Peyer's patch (tissue), 4 donors: ENCODE results near the gene RAB25. TPM values are rescaled to one million over a fixed set of nuclear protein-coding genes. Genes with fewer than 3 reads are reported as not detected.

Experiments
- DNase-seq, 3 donors: peaks; one replicate each; pipeline ENCODE4 v3.0.0-alpha.2; 2017 to 2019
- H3K27ac ChIP-seq, 4 donors: fragments of 200-600 bp; sonication (generic); one replicate each; pipeline ENCODE4 v1.5.1; 2016 to 2019
- H3K27me3 ChIP-seq, 2 donors: fragments of 200-600 bp; sonication (generic); one replicate each; pipeline ENCODE4 v1.5.1; 2019
- H3K36me3 ChIP-seq, 3 donors: fragments of 200-600 bp; sonication (generic); one replicate each; pipeline ENCODE4 v1.5.1; 2016 to 2019
- H3K4me1 ChIP-seq, 4 donors: fragments of 200-600 bp; sonication (generic); one replicate each; pipeline ENCODE4 v1.5.1; 2016 to 2019
- H3K4me3 ChIP-seq, 4 donors: fragments of 200-600 bp; sonication (generic); 1 replicate in 3 of 4; 2 replicates in 1 of 4; pipeline ENCODE4 v1.5.1; 2016 to 2019; ENCODE audit warnings: mild to moderate bottlenecking in 1 of 4
- H3K9me3 ChIP-seq, 4 donors: fragments of 200-600 bp; sonication (generic); one replicate each; pipeline ENCODE4 v1.5.1; 2016 to 2019; ENCODE audit warnings: mild to moderate bottlenecking in 1 of 4
- CTCF ChIP-seq, 6 experiments: fragments of 450-650 bp in 4 of 6; fragments of 200-600 bp in 2 of 6; sonication (generic) in 1 of 6; IDR thresholded peaks; one replicate each; pipeline ENCODE4 v1.5.1; 2017 to 2019; ENCODE audit warnings: antibody characterized with exemption in 6 of 6, mild to moderate bottlenecking in 3 of 6, moderate library complexity in 1 of 6
- POLR2A ChIP-seq, 2 donors: fragments of 450-650 bp; IDR thresholded peaks; one replicate each; pipeline ENCODE4 v1.5.1; 2017; ENCODE audit warnings: antibody characterized with exemption in 2 of 2, mild to moderate bottlenecking in 2 of 2, moderate library complexity in 2 of 2
- total RNA-seq, 4 donors: library from RNA; depleted of rRNA; stranded (reverse); fragments of >200 nt; gene quantifications; one replicate each; pipeline ENCODE4 v1.1.0, GENCODE V29; 2016

Gene RAB25
- total RNA-seq, 4 donors from 2014 or later = 96.6 to 188 (median 146) TPM

- Histone ChIP-seq H3K36me3 (peaks cover 0 to 10% (median 0%) of the 10 kb centered on the region in 3 donors), H3K27me3 (no peaks in the 10 kb centered on the region), H3K4me1 (peaks cover 0 to 21% (median 5%) of the 10 kb centered on the region in 4 donors), H3K27ac (peak overlapping the region; percentile 89 to 96 (median 90)), H3K4me3 (peak overlapping the region; percentile 75 to 90 (median 78)), H3K9me3 (no peaks in the 10 kb centered on the region)
- DNase-seq = peak; percentile 68 to 81 (median 78)
- TF ChIP-seq POLR2A (IDR thresholded peaks at IDR 0.05) (no peak), CTCF (IDR thresholded peaks at IDR 0.05) (peak in 3 of 6 experiments; percentile 17 to 36 (median 26))
Observed at GRCh38 chr1:156052862-156053767, 7.8 kb upstream of the RAB25 start.

- Histone ChIP-seq H3K4me1 (peaks cover 0 to 21% (median 5%) of the 10 kb centered on the region in 4 donors), H3K27me3 (no peaks in the 10 kb centered on the region), H3K36me3 (peaks cover 0 to 14% (median 0%) of the 10 kb centered on the region in 3 donors), H3K27ac (peak within 1 kb of the TSS; percentile 89 to 96 (median 90)), H3K4me3 (peak within 1 kb of the TSS; percentile 75 to 90 (median 78)), H3K9me3 (no peaks in the 10 kb centered on the region)
- DNase-seq = peak; percentile 84 to 93 (median 92)
- TF ChIP-seq CTCF (IDR thresholded peaks at IDR 0.05) = peak; percentile 35 to 77 (median 58)
- peak in 1 of 2 donors; percentile 36 for TF ChIP-seq POLR2A (IDR thresholded peaks at IDR 0.05)
Observed at GRCh38 chr1:156053768-156054499, 7.0 kb upstream of the RAB25 start, which contains the start of gene UBQLN4. TSS of gene UBQLN4 (minus strand) at chr1:156053798. CDS start at chr1:156053701, 97 bp downstream.

GRCh38 chr1:156054500-156055280 is 6.3 kb upstream of the RAB25 start, which contains the start of gene LAMTOR2:
TSS of gene LAMTOR2 (plus strand) at chr1:156054782. CDS start at chr1:156054890, 108 bp downstream.
- TF ChIP-seq POLR2A (IDR thresholded peaks at IDR 0.05) (peak in 1 of 2 donors; percentile 65), CTCF (IDR thresholded peaks at IDR 0.05) (peak in 2 of 6 experiments; percentile 3 to 13)
- Histone ChIP-seq H3K36me3 (peaks cover 0 to 9% (median 0%) of the 10 kb centered on the region in 3 donors), H3K9me3 (no peaks in the 10 kb centered on the region), H3K27ac (peak within 1 kb of the TSS; percentile 89 to 96 (median 90)), H3K4me3 (peak within 1 kb of the TSS; percentile 75 to 90 (median 78)), H3K27me3 (no peaks in the 10 kb centered on the region), H3K4me1 (peaks cover 0 to 21% (median 5%) of the 10 kb centered on the region in 4 donors)
- DNase-seq = peak; percentile 98 to 99 (median 98)

- Histone ChIP-seq H3K9me3 (no peaks in the 10 kb centered on the region), H3K4me1 (peaks cover 0 to 21% (median 5%) of the 10 kb centered on the region in 4 donors), H3K4me3 (peak overlapping the region; percentile 75 to 90 (median 78)), H3K36me3 (peaks cover 0 to 6% (median 0%) of the 10 kb centered on the region in 3 donors), H3K27ac (peak overlapping the region; percentile 76 to 96 (median 89)), H3K27me3 (no peaks in the 10 kb centered on the region)
- TF ChIP-seq CTCF (IDR thresholded peaks at IDR 0.05) = no peak
- no peak for TF ChIP-seq POLR2A (IDR thresholded peaks at IDR 0.05)
- DNase-seq = no peak
Observed at GRCh38 chr1:156055281-156056048, 5.5 kb upstream of the RAB25 start.
